Vagina (tissue), 2 donors: Measurements from ENCODE around the gene DDX10.

Experiments
- POLR2A ChIP-seq, 2 donors: fragments of 450-650 bp; IDR thresholded peaks; one replicate each; pipeline ENCODE4 v1.6.1; 2017; ENCODE audit warnings: antibody characterized with exemption in 2 of 2, mild to moderate bottlenecking in 2 of 2, moderate library complexity in 2 of 2
- TF ChIP-seq, protein P1 (sequence below), 3 experiments: fragments of 450-650 bp in 2 of 3; fragments of 200-600 bp in 1 of 3; sonication (generic) in 1 of 3; IDR thresholded peaks; one replicate each; pipeline ENCODE4 v1.5.1; 2017 to 2019; ENCODE audit warnings: antibody characterized with exemption in 3 of 3, mild to moderate bottlenecking in 2 of 3, moderate library complexity in 2 of 3

GRCh38 chr11:108622341-108622740 lies 42.5 kb upstream of the DDX10 start:
- TF ChIP-seq, protein P1, sequence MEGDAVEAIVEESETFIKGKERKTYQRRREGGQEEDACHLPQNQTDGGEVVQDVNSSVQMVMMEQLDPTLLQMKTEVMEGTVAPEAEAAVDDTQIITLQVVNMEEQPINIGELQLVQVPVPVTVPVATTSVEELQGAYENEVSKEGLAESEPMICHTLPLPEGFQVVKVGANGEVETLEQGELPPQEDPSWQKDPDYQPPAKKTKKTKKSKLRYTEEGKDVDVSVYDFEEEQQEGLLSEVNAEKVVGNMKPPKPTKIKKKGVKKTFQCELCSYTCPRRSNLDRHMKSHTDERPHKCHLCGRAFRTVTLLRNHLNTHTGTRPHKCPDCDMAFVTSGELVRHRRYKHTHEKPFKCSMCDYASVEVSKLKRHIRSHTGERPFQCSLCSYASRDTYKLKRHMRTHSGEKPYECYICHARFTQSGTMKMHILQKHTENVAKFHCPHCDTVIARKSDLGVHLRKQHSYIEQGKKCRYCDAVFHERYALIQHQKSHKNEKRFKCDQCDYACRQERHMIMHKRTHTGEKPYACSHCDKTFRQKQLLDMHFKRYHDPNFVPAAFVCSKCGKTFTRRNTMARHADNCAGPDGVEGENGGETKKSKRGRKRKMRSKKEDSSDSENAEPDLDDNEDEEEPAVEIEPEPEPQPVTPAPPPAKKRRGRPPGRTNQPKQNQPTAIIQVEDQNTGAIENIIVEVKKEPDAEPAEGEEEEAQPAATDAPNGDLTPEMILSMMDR (IDR thresholded peaks at IDR 0.05), result no peak
- no peak for TF ChIP-seq POLR2A (IDR thresholded peaks at IDR 0.05)
